ENCODE results near the gene PGAP1.

Gene PGAP1

DNA sequence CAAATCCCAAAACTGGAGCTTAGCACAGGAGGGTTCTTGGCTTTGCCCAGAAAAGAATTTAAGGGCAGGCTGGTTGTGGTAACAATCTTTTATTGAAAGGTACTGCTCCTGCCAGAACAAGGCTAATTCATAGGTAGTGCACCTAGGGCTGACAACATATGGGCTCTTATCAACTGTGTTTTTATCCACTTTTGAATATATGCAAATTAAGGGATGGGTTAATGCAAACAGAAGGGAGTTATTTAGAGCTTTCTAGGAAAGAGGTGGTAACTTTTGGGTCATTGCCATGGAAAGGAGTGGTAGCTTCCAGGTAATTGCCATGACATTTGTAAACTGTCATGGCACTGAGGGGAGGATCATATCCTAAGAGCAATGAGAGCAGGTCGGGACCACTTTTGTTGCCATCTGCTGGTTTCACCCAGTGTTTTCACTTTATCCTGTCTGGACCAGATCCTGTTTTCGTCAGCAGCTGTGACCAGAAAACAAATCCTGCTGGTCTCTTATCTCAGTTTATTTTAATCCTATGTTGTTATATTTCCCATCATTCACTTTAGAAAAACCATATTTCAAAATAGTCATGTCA lies 118.3 kb downstream of the PGAP1 start:
- FAIRE-seq = no peak
- DNase-seq (ENCODE audit: insufficient read length, low spot score) = no peak

DNA sequence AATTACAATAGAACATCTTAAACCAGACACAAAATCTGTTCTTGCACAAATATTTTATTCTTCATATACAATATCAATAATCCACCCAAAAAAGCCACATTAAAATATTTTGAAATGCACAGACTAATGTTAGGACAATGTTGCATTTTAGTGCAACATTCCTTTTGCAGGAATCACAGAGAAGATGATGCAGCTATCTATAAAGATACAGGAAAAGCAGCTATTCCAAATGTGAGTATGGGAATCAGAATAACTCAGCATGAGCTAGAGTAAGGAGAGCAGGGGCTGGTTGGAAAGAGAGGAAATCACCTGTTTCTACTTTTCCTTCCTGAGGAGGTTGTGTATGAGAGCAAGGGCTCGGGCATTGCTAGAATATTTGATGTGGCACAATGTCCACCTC lies 122.1 kb downstream of the PGAP1 start:
- no peak for DNase-seq (ENCODE audit: insufficient read length, low spot score)
- FAIRE-seq = no peak

DNA sequence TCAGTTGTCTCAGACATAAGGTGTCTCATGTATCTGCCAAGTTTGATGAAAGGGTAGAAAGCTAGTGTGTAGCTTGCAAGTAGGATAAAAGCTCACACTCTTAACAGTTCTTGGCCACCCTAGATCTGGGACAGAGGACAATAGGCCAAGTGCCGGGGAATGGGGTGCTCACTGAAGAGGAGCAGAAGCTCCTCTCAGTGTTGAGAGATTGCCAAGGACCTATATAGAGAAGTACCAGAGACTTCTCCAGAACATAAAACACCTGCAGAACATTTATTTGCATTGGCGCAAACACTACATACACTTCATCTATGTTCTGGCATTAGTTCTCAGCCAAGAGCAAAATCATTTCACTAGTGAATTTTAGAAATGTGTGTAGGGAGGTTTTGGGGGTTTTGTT lies 124.1 kb downstream of the PGAP1 start:
- no peak for FAIRE-seq

DNA sequence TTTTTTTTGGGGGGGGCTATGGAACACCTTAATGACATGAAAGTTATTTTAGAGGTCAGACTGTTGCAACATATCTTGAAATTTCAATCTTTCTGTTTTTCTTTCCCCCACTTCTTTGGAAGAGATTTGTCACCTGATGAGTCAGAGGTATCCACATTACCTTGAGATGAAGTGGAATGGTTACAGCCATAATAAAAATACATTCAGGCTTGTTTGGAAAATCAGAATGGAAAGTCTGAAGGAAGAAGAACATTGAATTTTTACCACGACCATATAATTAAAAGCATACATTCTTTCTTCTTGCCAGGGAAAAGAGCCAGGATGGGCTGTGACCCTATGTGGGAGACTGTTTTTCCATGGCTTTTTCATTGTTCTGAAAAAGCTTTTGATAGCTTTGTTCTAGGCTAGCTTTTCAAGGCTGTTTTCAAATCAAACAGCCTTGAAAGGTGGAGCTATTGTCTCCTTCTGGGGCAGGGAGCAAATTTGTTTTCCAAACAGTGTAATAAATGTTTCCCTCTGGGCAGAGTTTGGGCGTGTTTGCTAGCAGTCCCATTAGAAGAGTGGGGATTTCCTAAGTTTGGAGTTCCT lies 124.7 kb downstream of the PGAP1 start:
- DNase-seq (ENCODE audit: insufficient read length, low spot score) (no peak), FAIRE-seq (no peak)

More for the DNA sequence above, 124.1 kb downstream of the PGAP1 start:
- DNase-seq (ENCODE audit: insufficient read length, low spot score) = no peak

DNA sequence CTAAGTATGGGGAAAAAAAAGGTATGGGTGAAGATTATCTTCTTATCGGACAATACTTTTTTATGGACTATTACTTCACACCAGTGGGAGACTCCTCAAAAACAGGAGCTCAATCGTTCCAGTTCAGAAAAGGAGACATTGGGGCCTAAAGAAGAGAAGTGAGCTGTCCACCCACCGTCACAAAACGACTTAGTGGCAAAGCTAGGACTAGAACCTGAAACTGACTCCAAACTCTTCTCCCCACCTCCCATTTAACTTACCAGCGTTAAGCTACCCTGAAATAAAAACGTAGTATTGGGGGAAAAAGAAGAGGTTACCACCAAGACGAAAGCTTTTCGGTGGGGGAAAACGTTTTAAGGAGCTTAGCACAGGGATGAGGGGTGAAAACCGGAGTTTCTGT lies 127.5 kb downstream of the PGAP1 start:
- no peak for FAIRE-seq

DNA sequence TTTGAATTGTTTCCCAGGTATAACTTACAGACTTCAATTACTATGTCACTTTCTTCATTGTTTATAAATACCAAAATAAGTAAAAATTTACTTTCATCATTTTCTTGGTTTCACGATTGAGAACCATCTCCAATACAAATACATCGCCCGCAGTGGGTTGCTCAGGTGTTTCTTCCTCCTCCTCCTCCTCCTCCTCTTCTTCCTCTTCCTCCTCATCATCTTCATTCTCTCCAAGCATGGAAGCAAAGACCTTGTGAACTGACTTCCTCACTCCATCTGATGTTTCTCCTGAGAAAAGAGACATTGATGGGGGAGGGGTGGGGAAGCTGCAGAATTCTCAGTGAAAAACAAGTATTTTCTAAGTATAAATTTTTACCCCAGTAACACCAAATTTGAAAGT lies 133.6 kb downstream of the PGAP1 start:
- FAIRE-seq (no peak), DNase-seq (ENCODE audit: insufficient read length, low spot score) (no peak)

More for the DNA sequence above, 127.5 kb downstream of the PGAP1 start:
- no peak for DNase-seq (ENCODE audit: insufficient read length, low spot score)

DNA sequence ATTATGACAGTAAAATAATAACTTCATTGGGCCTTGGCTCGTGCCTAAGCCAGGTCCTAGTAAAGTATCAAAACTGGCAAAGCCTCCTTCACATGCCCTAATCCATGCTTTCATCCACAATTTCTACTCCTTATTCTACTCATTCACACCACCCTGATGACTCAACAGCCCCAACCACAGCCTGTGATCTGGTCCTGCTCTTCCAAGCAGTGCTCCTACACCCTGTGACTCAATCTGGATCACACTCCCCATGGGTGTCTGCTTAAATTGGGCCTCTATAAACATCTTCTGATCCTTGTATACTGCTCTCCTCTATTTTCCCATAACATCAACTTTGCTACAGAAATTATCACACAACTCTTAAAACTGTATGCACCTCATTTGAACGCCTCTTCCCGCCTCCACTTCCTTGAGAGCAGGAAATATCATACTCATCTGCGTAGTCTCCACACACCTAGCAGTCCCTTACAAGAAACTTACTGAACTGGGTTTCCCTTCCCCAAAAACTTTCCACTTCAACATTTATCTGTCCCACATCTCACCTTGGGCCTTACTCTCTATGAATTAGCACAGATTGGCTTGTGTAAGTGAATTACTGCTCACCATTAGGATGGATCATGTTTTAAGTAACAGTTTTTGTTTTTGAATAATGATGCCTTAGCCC lies 142.9 kb downstream of the PGAP1 start:
- FAIRE-seq (no peak), DNase-seq (ENCODE audit: insufficient read length, low spot score) (no peak)

Measured in HTR-8/SVneo (cell line).